PC-9 (cell line): Measurements from ENCODE around the gene EYA2. TPM values are rescaled to one million over a fixed set of nuclear protein-coding genes. Genes with fewer than 3 reads are reported as not detected.

Experiments
- BruUV-seq: library from RNA; stranded (reverse); fragments of 400-500 nt; replicated peaks from 2 replicates; lab custom pipeline; 2021; lab: Mats Ljungman, UMichigan
- CTCF ChIA-PET: fragments of 300-600 bp; sonication (Branson Sonifier 250); formaldehyde crosslinking; loops from one replicate; lab custom pipeline; 2022; ENCODE audit warnings: antibody characterized with exemption; lab: Charles Lee
- POLR2A ChIA-PET: fragments of 300-600 bp; sonication (Branson Sonifier 250); formaldehyde crosslinking; loops from one replicate; lab custom pipeline; 2022; ENCODE audit warnings: antibody characterized with exemption; ENCODE audit not compliant: unreplicated experiment; lab: Charles Lee
- DNase-seq, 2 experiments: peaks; one replicate each; pipeline versions ENCODE4 v3.0.0 to v3.0.0-alpha.2; 2015 to 2022; ENCODE audit warnings: mixed read lengths in 1 of 2
- H2AFZ ChIP-seq: fragments of 200-600 bp; sonication (generic); 2 replicates; pipeline ENCODE4 v1.8.1; 2017; ENCODE audit warnings: antibody characterized with exemption
- H3F3A ChIP-seq: fragments of 200-600 bp; sonication (generic); 2 replicates; pipeline ENCODE4 v1.8.1; 2017; ENCODE audit warnings: antibody characterized with exemption, mild to moderate bottlenecking, low read depth; ENCODE audit not compliant: insufficient read depth
- H3K27ac ChIP-seq: fragments of 200-600 bp; sonication (generic); 2 replicates; pipeline ENCODE4 v1.6.1; 2016; ENCODE audit warnings: mixed run types
- H3K27me3 ChIP-seq: fragments of 200-600 bp; sonication (generic); 2 replicates; pipeline ENCODE4 v1.6.1; 2016; ENCODE audit warnings: low read depth, mixed run types; ENCODE audit not compliant: insufficient read depth
- H3K36me3 ChIP-seq: fragments of 200-600 bp; sonication (generic); 2 replicates; pipeline ENCODE4 v1.6.1; 2016; ENCODE audit warnings: low read depth, mixed run types
- H3K4me1 ChIP-seq: fragments of 200-600 bp; sonication (generic); replicated peaks from 2 replicates; pipeline ENCODE4 v1.6.1; 2016; ENCODE audit warnings: mixed run types; ENCODE audit not compliant: insufficient read depth
- H3K4me2 ChIP-seq: fragments of 200-600 bp; sonication (generic); 2 replicates; pipeline ENCODE4 v1.6.1; 2017; ENCODE audit warnings: mixed run types
- H3K4me3 ChIP-seq: fragments of 200-600 bp; sonication (generic); 2 replicates; pipeline ENCODE4 v1.6.1; 2016; ENCODE audit warnings: mixed run types
- H3K79me2 ChIP-seq: fragments of 200-600 bp; sonication (generic); 2 replicates; pipeline ENCODE4 v1.6.1; 2017; ENCODE audit warnings: low read depth, mixed run types
- H3K9me2 ChIP-seq: fragments of 200-600 bp; sonication (generic); 2 replicates; pipeline ENCODE4 v1.8.1; 2017; ENCODE audit warnings: mild to moderate bottlenecking; ENCODE audit not compliant: insufficient read depth
- H3K9me3 ChIP-seq: fragments of 200-600 bp; sonication (generic); 2 replicates; pipeline ENCODE4 v1.8.1; 2016; ENCODE audit warnings: low read depth; ENCODE audit not compliant: insufficient read depth
- H4K20me1 ChIP-seq: fragments of 200-600 bp; sonication (generic); 2 replicates; pipeline ENCODE4 v1.8.1; 2017; ENCODE audit not compliant: insufficient read depth
- CTCF ChIP-seq: fragments of 200-600 bp; sonication (generic); conservative IDR thresholded peaks from 2 replicates; pipeline ENCODE4 v1.6.1; 2017; ENCODE audit warnings: mixed run types, antibody characterized with exemption, mild to moderate bottlenecking, moderate library complexity
- EZH2 ChIP-seq: fragments of 200-600 bp; sonication (generic); IDR thresholded peaks from 2 replicates; pipeline ENCODE4 v1.8.0; 2017; ENCODE audit warnings: antibody characterized with exemption, low read depth
- intact Hi-C: fragments of 100-400 bp; cut with micrococcal nuclease; formaldehyde crosslinking; loops from one replicate; pipeline ENCODE4 v1.10.0; 2022; ENCODE audit not compliant: unreplicated experiment
- total RNA-seq: library from RNA; stranded (reverse); gene quantifications from 2 replicates; pipeline ENCODE4 v1.2.3, GENCODE V29; 2021

Gene EYA2
- total RNA-seq, 1 experiment from 2014 or later, result not detected

- Histone ChIP-seq H3K36me3 (no peaks in the 10 kb centered on the region), H3K9me2 (no peaks in the 10 kb centered on the region), H3K27me3 (peaks cover 15% of the 10 kb centered on the region; the same call in 1 of the 2 replicates), H3K4me1 (0 out of 2 replicates have a peak, but pooled peaks cover 8% of the 10 kb centered on the region), H2AFZ (no peak overlapping the region), H3K4me2 (no peak overlapping the region), H3F3A (no peaks in the 10 kb centered on the region), H3K79me2 (no peaks in the 10 kb centered on the region), H3K4me3 (no peak overlapping the region), H4K20me1 (no peaks in the 10 kb centered on the region), H3K27ac (no peak overlapping the region), H3K9me3 (0 out of 2 replicates have a peak, but pooled peaks cover 4% of the 10 kb centered on the region)
- no TSS peak for BruUV-seq
- ChIA-PET POLR2A (no interaction called here), CTCF (no interaction called here)
- no peak for DNase-seq
- intact Hi-C loops, result no loop called here
- TF ChIP-seq EZH2 (no peak), CTCF (no peak)
Observed at GRCh38 chr20:47102629-47103028, 208.0 kb downstream of the EYA2 start.

GRCh38 chr20:47106786-47107185 is 212.1 kb downstream of the EYA2 start:
- intact Hi-C loops, result no loop called here
- H3F3A ChIP-seq, result no peaks in the 10 kb centered on the region
- no peaks in the 10 kb centered on the region for H4K20me1 ChIP-seq
- no peaks in the 10 kb centered on the region for H3K4me1 ChIP-seq
- no TSS peak for BruUV-seq
- no peak overlapping the region for H2AFZ ChIP-seq
- H3K27ac ChIP-seq, result no peak overlapping the region
- H3K79me2 ChIP-seq, result no peaks in the 10 kb centered on the region
- H3K9me3 ChIP-seq, result peaks cover 17% of the 10 kb centered on the region; the same call in 1 of the 2 replicates
- H3K27me3 ChIP-seq, result no peaks in the 10 kb centered on the region
- H3K9me2 ChIP-seq, result no peaks in the 10 kb centered on the region
- H3K4me3 ChIP-seq, result no peak overlapping the region
- DNase-seq, result no peak
- TF ChIP-seq EZH2, result no peak
- no peak for TF ChIP-seq CTCF
- no peaks in the 10 kb centered on the region for H3K36me3 ChIP-seq
- POLR2A ChIA-PET, result no interaction called here
- no peak overlapping the region for H3K4me2 ChIP-seq
- CTCF ChIA-PET, result no interaction called here

GRCh38 chr20:47108994-47109393 is 214.4 kb downstream of the EYA2 start:
- POLR2A ChIA-PET, result no interaction called here
- BruUV-seq, result no TSS peak
- no peaks in the 10 kb centered on the region for H3K9me2 ChIP-seq
- peaks cover 16% of the 10 kb centered on the region; the same call in 1 of the 2 replicates for H3K9me3 ChIP-seq
- H3K27ac ChIP-seq, result no peak overlapping the region
- H3K79me2 ChIP-seq, result no peaks in the 10 kb centered on the region
- no peaks in the 10 kb centered on the region for H4K20me1 ChIP-seq
- no peaks in the 10 kb centered on the region for H3K36me3 ChIP-seq
- no peaks in the 10 kb centered on the region for H3F3A ChIP-seq
- H2AFZ ChIP-seq, result no peak overlapping the region
- H3K4me3 ChIP-seq, result no peak overlapping the region
- CTCF ChIA-PET, result no interaction called here
- H3K27me3 ChIP-seq, result no peaks in the 10 kb centered on the region
- TF ChIP-seq EZH2 (no peak), CTCF (no peak)
- DNase-seq, result no peak
- no peaks in the 10 kb centered on the region for H3K4me1 ChIP-seq
- H3K4me2 ChIP-seq, result no peak overlapping the region
- intact Hi-C loops, result no loop called here
